ENCODE measurements around the gene MFN1.

DNA sequence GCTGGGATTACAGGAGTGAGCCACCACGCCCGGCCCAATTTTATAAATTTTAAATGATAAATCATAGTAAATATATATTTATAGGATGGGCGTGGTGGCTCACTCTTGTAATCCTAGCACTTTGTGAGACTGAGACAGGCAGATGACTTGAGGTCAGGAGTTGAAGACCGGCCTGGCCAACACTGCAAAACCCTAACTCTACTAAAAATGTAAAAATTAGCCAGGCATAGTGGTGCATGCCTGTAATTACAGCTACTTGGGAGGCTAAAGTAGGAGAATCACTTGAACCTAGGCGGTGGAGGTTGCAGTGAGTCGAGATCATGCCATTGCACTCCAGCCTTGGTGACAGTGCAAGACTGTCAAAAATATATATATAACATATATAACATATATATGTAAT lies 26.4 kb downstream of the MFN1 start:
- TF ChIP-seq, protein P1, sequence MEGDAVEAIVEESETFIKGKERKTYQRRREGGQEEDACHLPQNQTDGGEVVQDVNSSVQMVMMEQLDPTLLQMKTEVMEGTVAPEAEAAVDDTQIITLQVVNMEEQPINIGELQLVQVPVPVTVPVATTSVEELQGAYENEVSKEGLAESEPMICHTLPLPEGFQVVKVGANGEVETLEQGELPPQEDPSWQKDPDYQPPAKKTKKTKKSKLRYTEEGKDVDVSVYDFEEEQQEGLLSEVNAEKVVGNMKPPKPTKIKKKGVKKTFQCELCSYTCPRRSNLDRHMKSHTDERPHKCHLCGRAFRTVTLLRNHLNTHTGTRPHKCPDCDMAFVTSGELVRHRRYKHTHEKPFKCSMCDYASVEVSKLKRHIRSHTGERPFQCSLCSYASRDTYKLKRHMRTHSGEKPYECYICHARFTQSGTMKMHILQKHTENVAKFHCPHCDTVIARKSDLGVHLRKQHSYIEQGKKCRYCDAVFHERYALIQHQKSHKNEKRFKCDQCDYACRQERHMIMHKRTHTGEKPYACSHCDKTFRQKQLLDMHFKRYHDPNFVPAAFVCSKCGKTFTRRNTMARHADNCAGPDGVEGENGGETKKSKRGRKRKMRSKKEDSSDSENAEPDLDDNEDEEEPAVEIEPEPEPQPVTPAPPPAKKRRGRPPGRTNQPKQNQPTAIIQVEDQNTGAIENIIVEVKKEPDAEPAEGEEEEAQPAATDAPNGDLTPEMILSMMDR (IDR thresholded peaks at IDR 0.05), result no peak
- TF ChIP-seq POLR2A (IDR thresholded peaks at IDR 0.05) (no peak), POLR2AphosphoS5 (IDR thresholded peaks at IDR 0.05) (no peak)
